ENCODE measurements around the gene DLG5.

DLG5 gene

DNA sequence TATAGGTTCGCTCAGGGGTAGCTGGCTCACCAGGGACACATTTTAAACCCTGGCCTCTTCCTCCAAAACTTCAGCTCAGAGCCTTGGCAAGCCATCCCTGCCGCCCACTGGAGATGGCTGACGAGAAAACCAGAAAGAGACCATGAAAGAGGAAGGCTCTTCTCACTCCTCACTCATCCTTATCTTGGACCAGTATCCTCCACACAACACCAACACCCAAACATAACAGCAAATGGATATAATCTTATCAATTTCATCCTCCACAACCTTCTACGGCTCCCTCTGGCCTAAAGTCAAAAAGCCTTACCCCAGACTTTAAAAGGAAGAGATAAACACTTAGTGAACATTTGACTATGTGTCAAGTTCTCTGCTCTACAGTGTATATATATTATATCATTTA lies 26.9 kb downstream of the DLG5 start:
- Histone ChIP-seq H3K4me2 (ENCODE audit: low read depth, low read length, poor library complexity, severe bottlenecking) (no peak overlapping the region), H4K20me1 (ENCODE audit: insufficient read depth, low read length, poor library complexity, severe bottlenecking) (peaks cover 2% of the 10 kb centered on the region), H3K4me3 (ENCODE audit: low read length, poor library complexity, severe bottlenecking) (no peak overlapping the region), H3F3A (ENCODE audit: low read depth) (no peaks in the 10 kb centered on the region), H3K9me3 (ENCODE audit: insufficient read depth, low read depth, low read length) (no peaks in the 10 kb centered on the region), H3K79me2 (ENCODE audit: insufficient read depth, low read length) (peaks cover 50% of the 10 kb centered on the region; the same call in 1 of the 2 replicates), H3K27me3 (ENCODE audit: insufficient read depth, low read length, poor library complexity, severe bottlenecking) (no peaks in the 10 kb centered on the region), H3K4me1 (ENCODE audit: insufficient read depth, low read length, poor library complexity, severe bottlenecking) (no peaks in the 10 kb centered on the region), H3K36me3 (ENCODE audit: insufficient read depth, low read length) (no peaks in the 10 kb centered on the region), H3K9ac (ENCODE audit: low read depth, low read length, poor library complexity, severe bottlenecking) (no peak overlapping the region), H3K9me2 (replicated peaks; ENCODE audit: low read depth, low read length) (no peaks in the 10 kb centered on the region), H2AFZ (ENCODE audit: low read length) (no peak overlapping the region)
- TF ChIP-seq EZH2phosphoT487 (IDR thresholded peaks at IDR 0.05; ENCODE audit: borderline replicate concordance): no peak
- TF ChIP-seq, protein P1, sequence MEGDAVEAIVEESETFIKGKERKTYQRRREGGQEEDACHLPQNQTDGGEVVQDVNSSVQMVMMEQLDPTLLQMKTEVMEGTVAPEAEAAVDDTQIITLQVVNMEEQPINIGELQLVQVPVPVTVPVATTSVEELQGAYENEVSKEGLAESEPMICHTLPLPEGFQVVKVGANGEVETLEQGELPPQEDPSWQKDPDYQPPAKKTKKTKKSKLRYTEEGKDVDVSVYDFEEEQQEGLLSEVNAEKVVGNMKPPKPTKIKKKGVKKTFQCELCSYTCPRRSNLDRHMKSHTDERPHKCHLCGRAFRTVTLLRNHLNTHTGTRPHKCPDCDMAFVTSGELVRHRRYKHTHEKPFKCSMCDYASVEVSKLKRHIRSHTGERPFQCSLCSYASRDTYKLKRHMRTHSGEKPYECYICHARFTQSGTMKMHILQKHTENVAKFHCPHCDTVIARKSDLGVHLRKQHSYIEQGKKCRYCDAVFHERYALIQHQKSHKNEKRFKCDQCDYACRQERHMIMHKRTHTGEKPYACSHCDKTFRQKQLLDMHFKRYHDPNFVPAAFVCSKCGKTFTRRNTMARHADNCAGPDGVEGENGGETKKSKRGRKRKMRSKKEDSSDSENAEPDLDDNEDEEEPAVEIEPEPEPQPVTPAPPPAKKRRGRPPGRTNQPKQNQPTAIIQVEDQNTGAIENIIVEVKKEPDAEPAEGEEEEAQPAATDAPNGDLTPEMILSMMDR (conservative IDR thresholded peaks at IDR 0.05; ENCODE audit: low read length): no peak

DNA sequence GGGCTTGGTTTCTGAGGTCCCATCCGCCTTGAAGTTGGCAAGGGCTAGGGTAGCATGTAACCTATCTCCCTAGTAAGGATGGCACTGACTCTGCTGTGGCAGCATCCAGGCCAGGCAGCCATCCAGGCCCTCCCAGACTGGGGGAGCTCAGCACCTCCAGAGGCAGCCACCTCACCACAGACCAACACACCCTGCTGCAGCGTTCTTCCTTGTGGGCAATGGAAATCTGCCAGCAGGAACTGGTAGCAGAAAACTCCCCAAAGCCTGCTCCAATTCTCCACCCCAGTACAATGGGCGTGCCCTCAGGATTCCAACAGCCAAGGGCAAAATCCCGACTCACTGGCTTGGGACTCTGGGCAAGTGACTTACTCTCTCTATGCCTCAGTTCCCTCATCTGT lies 27.5 kb downstream of the DLG5 start:
- Histone ChIP-seq H4K20me1 (ENCODE audit: insufficient read depth, low read length, poor library complexity, severe bottlenecking) (peaks cover 2% of the 10 kb centered on the region), H3K27me3 (ENCODE audit: insufficient read depth, low read length, poor library complexity, severe bottlenecking) (no peaks in the 10 kb centered on the region), H3K4me1 (ENCODE audit: insufficient read depth, low read length, poor library complexity, severe bottlenecking) (no peaks in the 10 kb centered on the region), H3K4me3 (ENCODE audit: low read length, poor library complexity, severe bottlenecking) (no peak overlapping the region), H3K9ac (ENCODE audit: low read depth, low read length, poor library complexity, severe bottlenecking) (peak overlapping the region; percentile 26), H2AFZ (ENCODE audit: low read length) (no peak overlapping the region), H3K9me2 (replicated peaks; ENCODE audit: low read depth, low read length) (no peaks in the 10 kb centered on the region), H3K79me2 (ENCODE audit: insufficient read depth, low read length) (peaks cover 53% of the 10 kb centered on the region; the same call in 1 of the 2 replicates), H3F3A (ENCODE audit: low read depth) (no peaks in the 10 kb centered on the region), H3K4me2 (ENCODE audit: low read depth, low read length, poor library complexity, severe bottlenecking) (no peak overlapping the region), H3K36me3 (ENCODE audit: insufficient read depth, low read length) (no peaks in the 10 kb centered on the region), H3K9me3 (ENCODE audit: insufficient read depth, low read depth, low read length) (no peaks in the 10 kb centered on the region)
- no peak for TF ChIP-seq EZH2phosphoT487 (IDR thresholded peaks at IDR 0.05; ENCODE audit: borderline replicate concordance)

DNA sequence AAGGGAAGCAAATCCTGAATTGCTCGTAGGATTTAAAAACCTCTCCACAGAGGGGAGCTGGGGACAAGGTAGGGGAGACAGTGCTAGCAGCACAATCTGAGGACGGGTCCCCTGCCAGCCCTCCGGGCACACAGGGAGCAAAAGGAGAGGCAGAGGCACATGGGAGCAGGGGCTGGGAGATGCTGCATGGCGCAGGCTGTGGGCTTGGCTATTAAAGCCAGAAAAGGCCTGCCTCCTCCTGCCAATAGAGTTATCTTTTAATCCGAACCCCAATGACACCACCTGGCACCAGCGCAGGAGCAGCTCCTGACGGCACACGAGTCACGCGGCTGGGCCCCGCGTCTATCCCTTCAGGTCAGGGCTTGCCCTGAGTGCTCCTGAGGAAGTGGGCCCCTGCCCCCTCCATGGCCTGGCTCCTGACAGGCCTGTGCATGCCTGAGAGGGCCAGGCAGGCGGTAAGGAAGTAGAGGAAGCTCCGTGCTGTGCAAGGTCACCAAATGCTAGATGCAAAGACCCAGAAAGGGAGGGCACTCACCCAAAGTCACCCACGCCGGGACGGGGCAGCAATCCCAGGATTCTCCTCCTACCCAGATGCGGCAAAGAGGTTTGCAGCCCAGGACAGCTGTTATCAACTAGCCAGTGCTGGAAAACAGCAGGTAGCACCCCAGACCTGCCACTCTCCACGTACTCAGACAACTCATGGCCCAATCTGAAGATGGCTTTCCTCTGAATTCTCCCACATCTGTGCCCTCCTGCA lies 28.1 kb downstream of the DLG5 start:
- peaks cover 53% of the 10 kb centered on the region; the same call in 1 of the 2 replicates for H3K79me2 ChIP-seq (ENCODE audit: insufficient read depth, low read length)
- H3K9me3 ChIP-seq (ENCODE audit: insufficient read depth, low read depth, low read length): no peaks in the 10 kb centered on the region
- no peaks in the 10 kb centered on the region for H3F3A ChIP-seq (ENCODE audit: low read depth)
- H2AFZ ChIP-seq (ENCODE audit: low read length): no peak overlapping the region
- H3K9ac ChIP-seq (ENCODE audit: low read depth, low read length, poor library complexity, severe bottlenecking): peak overlapping the region; percentile 26
- H3K9me2 ChIP-seq (replicated peaks; ENCODE audit: low read depth, low read length): no peaks in the 10 kb centered on the region
- peaks cover 2% of the 10 kb centered on the region for H4K20me1 ChIP-seq (ENCODE audit: insufficient read depth, low read length, poor library complexity, severe bottlenecking)
- TF ChIP-seq EZH2phosphoT487 (IDR thresholded peaks at IDR 0.05; ENCODE audit: borderline replicate concordance): no peak
- TF ChIP-seq, protein P1 (conservative IDR thresholded peaks at IDR 0.05; ENCODE audit: low read length): no peak
- no peaks in the 10 kb centered on the region for H3K36me3 ChIP-seq (ENCODE audit: insufficient read depth, low read length)
- H3K27me3 ChIP-seq (ENCODE audit: insufficient read depth, low read length, poor library complexity, severe bottlenecking): no peaks in the 10 kb centered on the region
- no peak overlapping the region for H3K4me2 ChIP-seq (ENCODE audit: low read depth, low read length, poor library complexity, severe bottlenecking)
- no peaks in the 10 kb centered on the region for H3K4me1 ChIP-seq (ENCODE audit: insufficient read depth, low read length, poor library complexity, severe bottlenecking)
- no peak overlapping the region for H3K4me3 ChIP-seq (ENCODE audit: low read length, poor library complexity, severe bottlenecking)

DNA sequence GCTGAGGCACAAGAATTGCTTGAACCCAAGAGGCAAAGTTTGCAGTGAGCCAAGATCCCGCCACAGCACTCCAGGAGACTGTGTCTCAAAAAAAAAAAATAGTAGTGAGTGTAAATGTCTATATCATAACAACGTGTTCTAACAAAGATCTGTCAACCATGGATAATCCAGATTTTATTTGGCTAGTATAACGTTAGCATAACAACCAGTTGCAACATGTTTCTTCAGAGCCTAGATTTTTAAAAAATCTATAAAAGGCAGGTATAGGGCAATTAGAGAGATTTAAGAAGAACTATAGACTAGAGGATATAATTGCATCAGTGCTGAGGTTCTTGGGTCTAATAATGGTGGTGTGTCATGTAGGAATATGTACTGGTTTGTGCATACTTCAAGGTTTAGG lies 30.5 kb downstream of the DLG5 start:
- H3K9ac ChIP-seq (ENCODE audit: low read depth, low read length, poor library complexity, severe bottlenecking): no peak overlapping the region
- peaks cover 45% of the 10 kb centered on the region; the same call in 1 of the 2 replicates for H3K79me2 ChIP-seq (ENCODE audit: insufficient read depth, low read length)
- H3K4me1 ChIP-seq (ENCODE audit: insufficient read depth, low read length, poor library complexity, severe bottlenecking): no peaks in the 10 kb centered on the region
- TF ChIP-seq, protein P1 (conservative IDR thresholded peaks at IDR 0.05; ENCODE audit: low read length): no peak
- no peak for TF ChIP-seq EZH2phosphoT487 (IDR thresholded peaks at IDR 0.05; ENCODE audit: borderline replicate concordance)
- no peaks in the 10 kb centered on the region for H3F3A ChIP-seq (ENCODE audit: low read depth)
- H3K36me3 ChIP-seq (ENCODE audit: insufficient read depth, low read length): no peaks in the 10 kb centered on the region
- no peak overlapping the region for H3K4me2 ChIP-seq (ENCODE audit: low read depth, low read length, poor library complexity, severe bottlenecking)
- H3K27me3 ChIP-seq (ENCODE audit: insufficient read depth, low read length, poor library complexity, severe bottlenecking): no peaks in the 10 kb centered on the region
- no peak overlapping the region for H2AFZ ChIP-seq (ENCODE audit: low read length)
- H3K9me2 ChIP-seq (replicated peaks; ENCODE audit: low read depth, low read length): no peaks in the 10 kb centered on the region
- H3K9me3 ChIP-seq (ENCODE audit: insufficient read depth, low read depth, low read length): no peaks in the 10 kb centered on the region
- peaks cover 2% of the 10 kb centered on the region for H4K20me1 ChIP-seq (ENCODE audit: insufficient read depth, low read length, poor library complexity, severe bottlenecking)
- H3K4me3 ChIP-seq (ENCODE audit: low read length, poor library complexity, severe bottlenecking): no peak overlapping the region

Measured in Loucy (cell line).